ENCODE measurements around the gene SLC11A2.
A peak's percentile ranks its signal among the peaks of the same experiment; 100 is the strongest.
"Not testable (repeated sequence)": the region's sequence is repeated elsewhere in the genome, so short reads cannot be mapped to it uniquely, and the experiment has no call there.

Gene SLC11A2

DNA sequence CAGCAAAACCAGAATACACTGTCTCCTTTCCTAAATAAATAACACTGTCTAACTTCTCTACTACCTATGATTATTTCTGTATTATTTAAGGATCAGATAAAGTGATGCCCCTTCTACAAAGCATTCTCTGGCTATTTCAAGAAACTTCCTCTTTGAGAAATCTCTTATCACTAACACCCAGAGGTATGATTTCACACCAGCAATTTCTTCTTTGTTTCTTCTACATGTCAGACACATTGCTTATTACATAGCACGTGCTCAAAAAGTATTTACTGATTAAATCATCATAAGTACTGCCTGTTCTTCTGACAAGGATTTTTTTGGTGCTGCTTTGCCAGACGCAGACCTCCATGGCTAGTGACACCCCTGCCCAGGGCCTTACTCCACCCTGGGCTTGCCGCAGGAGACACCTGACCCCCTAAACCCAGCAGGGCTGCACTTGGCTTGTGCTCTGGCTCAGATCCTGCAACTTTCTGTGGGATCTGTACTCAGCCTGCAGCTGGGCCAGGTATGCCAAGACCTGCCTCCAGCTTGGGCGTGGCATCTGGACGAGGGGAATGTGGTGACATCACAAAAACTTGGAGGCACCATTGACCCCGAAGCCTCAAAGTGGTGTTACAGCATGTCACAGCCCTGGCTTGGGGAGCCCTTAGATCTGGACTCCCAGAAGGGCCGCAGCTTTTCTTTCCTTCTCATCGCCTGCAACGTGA lies 89.2 kb downstream of the SLC11A2 start:
- DNase-seq: no peak

DNA sequence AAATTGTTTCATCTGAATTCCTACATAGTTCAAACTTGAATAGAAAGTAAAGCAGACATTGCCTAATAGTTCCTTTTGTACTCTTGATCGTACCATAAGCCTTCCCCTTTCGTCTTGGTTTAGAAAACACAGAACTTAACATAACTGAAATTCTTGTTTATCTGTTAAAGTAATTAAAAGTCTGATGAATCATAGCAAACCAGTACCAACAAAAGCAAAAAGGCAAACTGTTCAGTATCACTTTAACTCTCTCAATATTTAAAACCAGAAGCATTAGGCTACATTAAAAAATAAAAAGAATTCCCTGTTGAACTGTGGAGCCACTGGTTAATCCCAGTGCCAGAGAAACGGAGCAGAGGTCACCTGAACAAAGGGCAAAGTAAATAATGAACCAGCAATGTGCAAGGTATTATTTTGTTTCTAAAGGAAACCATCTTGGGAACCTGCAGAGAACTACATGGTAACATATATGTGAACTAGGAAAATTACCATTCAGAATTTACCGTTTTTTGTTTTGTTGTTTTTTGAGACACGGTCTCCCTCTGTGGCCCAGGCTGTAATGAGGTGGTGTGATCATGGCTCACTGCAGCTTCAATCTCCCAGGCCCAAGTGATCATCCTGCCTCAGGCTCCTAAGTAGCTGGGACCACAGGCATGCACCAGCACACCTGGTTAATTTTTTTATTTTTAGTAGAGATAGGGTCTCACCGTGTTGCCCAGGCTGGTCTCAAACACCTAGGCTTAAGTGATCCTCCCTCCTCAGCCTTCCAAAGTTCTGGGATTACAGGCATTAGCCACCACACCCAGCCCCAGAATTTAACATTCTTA lies 91.0 kb downstream of the SLC11A2 start:
- no peak for DNase-seq

DNA sequence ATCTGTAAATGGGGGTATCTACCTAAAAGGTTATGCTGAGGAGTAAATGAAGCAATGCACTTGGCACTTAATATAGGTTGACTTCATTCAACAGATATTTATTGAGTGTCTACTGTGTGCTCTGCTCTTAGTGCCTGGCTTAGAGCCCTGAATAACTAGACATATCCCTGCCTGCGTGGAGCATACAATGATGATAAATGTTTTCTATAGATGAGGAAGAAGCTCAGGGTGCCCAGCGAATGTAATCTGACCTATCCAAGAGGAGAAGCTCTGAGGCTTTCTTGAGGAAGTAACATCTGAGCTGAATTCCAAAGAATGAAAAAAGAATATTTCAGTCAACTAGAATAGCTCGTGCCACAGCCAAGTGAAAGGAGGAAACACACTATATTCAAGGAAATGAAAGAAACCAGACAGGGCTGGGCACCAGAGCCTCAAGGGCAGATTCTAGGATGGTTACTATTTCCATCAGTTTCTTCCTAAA lies 91.8 kb downstream of the SLC11A2 start:
- peak; percentile 1 for DNase-seq

DNA sequence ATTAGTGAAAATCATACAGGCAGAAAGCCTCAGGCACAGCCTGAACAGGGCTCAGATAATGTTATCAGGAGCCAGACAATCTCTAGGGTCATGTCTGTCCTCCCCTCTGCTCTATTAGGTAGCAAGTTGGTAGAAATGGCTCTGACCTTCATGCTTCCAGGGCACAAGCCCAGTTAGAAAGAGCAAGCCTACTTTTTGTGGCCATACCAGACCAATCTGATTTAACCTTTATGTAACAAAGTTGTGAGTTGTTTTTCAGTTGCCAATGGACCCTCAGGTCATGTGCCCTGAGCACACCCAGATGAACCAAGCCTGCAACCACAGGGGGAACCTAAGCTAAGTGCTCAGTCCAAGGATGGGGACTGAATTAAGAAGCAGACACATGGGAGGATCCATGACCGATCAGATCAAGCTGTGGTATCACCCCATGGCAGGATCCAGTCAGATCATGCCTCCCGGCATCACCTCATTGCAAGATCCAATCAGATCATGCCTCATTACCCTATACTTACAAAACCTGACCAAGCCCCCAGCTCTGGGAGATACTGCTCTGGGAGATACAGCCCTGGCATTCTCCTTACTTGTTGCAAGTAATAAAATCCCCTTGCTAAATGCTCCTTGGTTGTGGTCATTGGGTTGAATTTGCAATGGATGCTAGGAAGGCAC lies 92.6 kb downstream of the SLC11A2 start:
- no peak for DNase-seq

DNA sequence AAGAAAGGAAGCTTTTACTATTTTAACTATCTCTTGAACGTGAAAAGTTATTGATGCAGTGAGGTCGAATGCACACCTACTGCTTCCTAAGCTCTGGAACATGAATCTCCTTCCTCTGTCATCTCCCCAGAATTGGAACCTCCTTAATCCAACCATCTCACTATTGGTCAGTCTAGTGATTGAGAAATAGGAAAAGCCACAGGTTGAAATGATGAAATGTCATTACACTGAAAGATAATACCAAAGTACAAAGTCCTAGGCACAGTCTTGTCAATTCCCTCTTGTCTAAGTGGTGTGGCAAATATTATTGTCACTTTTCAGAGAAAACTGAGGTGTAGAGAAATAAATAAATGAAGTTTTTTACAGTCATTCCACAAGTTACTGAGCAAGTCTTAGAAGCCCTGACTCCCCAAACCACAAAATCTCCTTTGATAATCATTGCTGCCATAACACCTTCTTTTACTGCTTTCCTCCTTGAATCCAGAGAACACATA lies 93.3 kb downstream of the SLC11A2 start:
- DNase-seq: no peak

DNA sequence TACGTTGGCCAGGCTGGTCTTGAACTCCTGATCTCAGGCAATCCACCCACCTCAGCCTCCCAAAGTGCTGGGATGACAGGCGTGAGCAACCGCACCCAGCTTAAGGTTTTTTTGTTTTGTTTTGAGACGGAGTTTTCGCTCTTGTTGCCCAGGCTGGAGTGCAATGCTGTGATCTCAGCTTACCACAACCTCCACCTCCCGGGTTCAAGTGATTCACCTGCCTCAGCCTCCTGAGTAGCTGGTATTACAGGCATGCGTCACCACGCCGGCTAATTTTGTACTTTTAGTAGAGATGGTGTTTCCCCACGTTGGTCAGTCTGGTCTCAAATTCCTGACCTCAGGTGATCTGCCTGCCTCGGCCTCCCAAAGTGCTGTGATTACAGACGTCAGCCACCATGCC lies 95.7 kb downstream of the SLC11A2 start:
- DNase-seq: not testable (repeated sequence)

DNA sequence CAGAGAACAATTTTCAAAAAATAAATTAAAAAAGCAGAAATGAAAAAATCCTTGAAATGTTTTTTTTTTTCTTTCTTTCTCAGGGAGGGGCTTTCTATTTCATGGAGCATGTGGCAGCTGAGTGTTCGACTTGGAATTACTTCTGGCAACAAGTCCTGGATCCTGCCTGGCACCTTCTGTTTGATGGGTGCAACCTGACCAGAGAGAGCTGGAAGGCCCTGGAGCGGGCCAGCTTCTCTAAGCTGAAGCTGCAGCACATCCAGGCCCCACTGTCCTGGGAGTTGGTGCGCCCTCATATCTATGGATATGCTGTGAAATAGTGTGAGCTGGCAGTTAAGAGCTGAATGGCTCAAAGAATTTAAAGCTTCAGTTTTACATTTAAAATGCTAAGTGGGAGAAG lies 96.4 kb downstream of the SLC11A2 start:
- DNase-seq: no peak

Data from CD4-positive, alpha-beta T cell treated with Interleukin-10 for 1 hour (primary cell).